Left ventricle myocardium inferior (tissue), 1 donor: ENCODE data around the gene DEUP1. TPM values are rescaled to one million over a fixed set of nuclear protein-coding genes. Genes with fewer than 3 reads are reported as not detected.

Experiments used
- DNase-seq: peaks from one replicate; pipeline ENCODE4 v3.0.0-alpha.2; 2020
- H3K27ac ChIP-seq: fragments of 200-600 bp; replicated peaks from 2 replicates; pipeline ENCODE4 v1.8.0; 2021
- H3K27me3 ChIP-seq: fragments of 200-600 bp; 2 replicates; pipeline ENCODE4 v1.8.0; 2021; ENCODE audit warnings: low read depth
- H3K36me3 ChIP-seq: fragments of 200-600 bp; 2 replicates; pipeline ENCODE4 v1.8.0; 2021
- H3K4me1 ChIP-seq: fragments of 200-600 bp; 2 replicates; pipeline ENCODE4 v1.8.0; 2021
- H3K4me3 ChIP-seq: fragments of 200-600 bp; 2 replicates; pipeline ENCODE4 v1.8.0; 2021; ENCODE audit warnings: mild to moderate bottlenecking, moderate library complexity
- H3K9me3 ChIP-seq: fragments of 200-600 bp; replicated peaks from 2 replicates; pipeline ENCODE4 v1.8.0; 2021
- intact Hi-C: fragments of 100-400 bp; cut with micrococcal nuclease; formaldehyde crosslinking; loops from one replicate; pipeline ENCODE4 v1.11.0; 2022
- total RNA-seq: library from RNA; stranded (reverse); fragmentation: NEBNext Ultra II Directional; extraction: Animal tissue kit (Norgen Biotek cat#: 25700); gene quantifications from one replicate; pipeline ENCODE4 v1.2.1, GENCODE V29; 2021
- TF ChIP-seq, protein P1 (sequence below): fragments of 200-600 bp; IDR thresholded peaks from 2 replicates; pipeline ENCODE4 v1.8.0; 2021; ENCODE audit warnings: antibody characterized with exemption, mild to moderate bottlenecking, borderline replicate concordance
- donor health status: DM: no; HTN: yes; CAD: no; lungs with severe emphysema.

Gene DEUP1
- total RNA-seq, 1 donor from 2014 or later = not detected

DNA sequence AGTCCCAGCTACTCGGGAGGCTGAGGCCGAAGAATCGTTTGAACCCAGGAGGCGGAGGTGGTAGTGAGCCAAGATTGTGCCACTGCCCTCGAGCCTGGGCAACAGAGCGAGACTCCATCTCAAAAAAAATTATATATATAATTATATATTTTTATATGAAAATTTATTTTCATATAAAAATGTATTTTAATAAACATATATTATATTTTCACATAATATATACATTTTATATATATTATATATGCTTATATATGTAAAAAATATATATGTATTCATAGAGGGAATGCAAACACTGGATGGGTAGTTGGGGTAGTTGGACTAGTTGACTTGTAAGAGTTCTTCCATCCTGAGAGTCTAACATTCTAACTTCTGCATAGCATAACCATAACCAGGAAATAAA, 20.3 kb downstream of the DEUP1 start:
- TF ChIP-seq, protein P1, sequence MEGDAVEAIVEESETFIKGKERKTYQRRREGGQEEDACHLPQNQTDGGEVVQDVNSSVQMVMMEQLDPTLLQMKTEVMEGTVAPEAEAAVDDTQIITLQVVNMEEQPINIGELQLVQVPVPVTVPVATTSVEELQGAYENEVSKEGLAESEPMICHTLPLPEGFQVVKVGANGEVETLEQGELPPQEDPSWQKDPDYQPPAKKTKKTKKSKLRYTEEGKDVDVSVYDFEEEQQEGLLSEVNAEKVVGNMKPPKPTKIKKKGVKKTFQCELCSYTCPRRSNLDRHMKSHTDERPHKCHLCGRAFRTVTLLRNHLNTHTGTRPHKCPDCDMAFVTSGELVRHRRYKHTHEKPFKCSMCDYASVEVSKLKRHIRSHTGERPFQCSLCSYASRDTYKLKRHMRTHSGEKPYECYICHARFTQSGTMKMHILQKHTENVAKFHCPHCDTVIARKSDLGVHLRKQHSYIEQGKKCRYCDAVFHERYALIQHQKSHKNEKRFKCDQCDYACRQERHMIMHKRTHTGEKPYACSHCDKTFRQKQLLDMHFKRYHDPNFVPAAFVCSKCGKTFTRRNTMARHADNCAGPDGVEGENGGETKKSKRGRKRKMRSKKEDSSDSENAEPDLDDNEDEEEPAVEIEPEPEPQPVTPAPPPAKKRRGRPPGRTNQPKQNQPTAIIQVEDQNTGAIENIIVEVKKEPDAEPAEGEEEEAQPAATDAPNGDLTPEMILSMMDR = no peak
- H3K27me3 ChIP-seq = no peaks in the 10 kb centered on the region
- no peaks in the 10 kb centered on the region for H3K4me1 ChIP-seq
- no peak for DNase-seq
- peaks cover 9% of the 10 kb centered on the region for H3K9me3 ChIP-seq
- H3K27ac ChIP-seq = no peak overlapping the region
- intact Hi-C loops = no loop called here
- no peaks in the 10 kb centered on the region for H3K36me3 ChIP-seq
- no peak overlapping the region for H3K4me3 ChIP-seq

DNA sequence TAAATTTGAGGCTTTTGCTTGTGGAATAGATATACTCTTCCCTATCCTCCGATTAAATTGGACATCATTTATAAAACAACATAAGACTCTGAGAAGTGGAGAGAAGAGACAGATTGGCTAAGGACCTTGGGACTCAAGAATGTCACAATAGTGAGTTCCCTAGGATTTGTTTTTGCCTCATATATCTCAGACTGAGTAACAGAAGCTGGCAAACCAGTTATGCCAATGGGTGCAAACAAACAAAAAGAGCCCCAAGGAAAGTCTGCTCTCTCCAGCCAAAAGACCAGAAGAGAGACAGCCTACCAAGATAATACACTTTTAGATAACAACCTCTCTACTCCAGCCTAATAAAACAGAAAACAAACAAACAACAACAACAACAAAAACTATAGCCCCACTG, 28.9 kb downstream of the DEUP1 start:
- no peak overlapping the region for H3K4me3 ChIP-seq
- H3K4me1 ChIP-seq = no peaks in the 10 kb centered on the region
- DNase-seq = no peak
- TF ChIP-seq, protein P1 = no peak
- H3K27me3 ChIP-seq = no peaks in the 10 kb centered on the region
- intact Hi-C loops = no loop called here
- peaks cover 24% of the 10 kb centered on the region for H3K9me3 ChIP-seq
- H3K36me3 ChIP-seq = no peaks in the 10 kb centered on the region
- no peak overlapping the region for H3K27ac ChIP-seq

DNA sequence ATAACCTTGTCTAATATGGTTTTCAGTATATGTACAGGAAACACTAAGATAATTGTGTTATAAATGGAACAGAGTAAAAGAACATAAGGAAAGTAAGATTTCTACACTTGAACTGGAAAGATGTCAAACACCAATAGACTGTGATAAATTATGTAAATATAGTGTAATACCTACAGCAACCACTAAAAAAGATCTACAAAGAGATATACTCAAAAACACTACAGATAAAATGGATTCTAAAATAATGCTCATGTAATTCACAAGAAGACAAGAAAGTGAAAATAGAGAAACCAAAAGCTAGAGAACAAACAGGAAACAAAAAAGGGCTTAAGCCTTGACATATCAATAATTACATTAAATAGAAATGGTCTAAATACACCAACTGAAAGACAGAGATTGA, 30.9 kb downstream of the DEUP1 start:
- no peak for DNase-seq
- no peaks in the 10 kb centered on the region for H3K27me3 ChIP-seq
- no peak overlapping the region for H3K4me3 ChIP-seq
- intact Hi-C loops = no loop called here
- TF ChIP-seq, protein P1 = no peak
- peaks cover 23% of the 10 kb centered on the region for H3K9me3 ChIP-seq
- no peaks in the 10 kb centered on the region for H3K36me3 ChIP-seq
- no peak overlapping the region for H3K27ac ChIP-seq
- H3K4me1 ChIP-seq = no peaks in the 10 kb centered on the region

DNA sequence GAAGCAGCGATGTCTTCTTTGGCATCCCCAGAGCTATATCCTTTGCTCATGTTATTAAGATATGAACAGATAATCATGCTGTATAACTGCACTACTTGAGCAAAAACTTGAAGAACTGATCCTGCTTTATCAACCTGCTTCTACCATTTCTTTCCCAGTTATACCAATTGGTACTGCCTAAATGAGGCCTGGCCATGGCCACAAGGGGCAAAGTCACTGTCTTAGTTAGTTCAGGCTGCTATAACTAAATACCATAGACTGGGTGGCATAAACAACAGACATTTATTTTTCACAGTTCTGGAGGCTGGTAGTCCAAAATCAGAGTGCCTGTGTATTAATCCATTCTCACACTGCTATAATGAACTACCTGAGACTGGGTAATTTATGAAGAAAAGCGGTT, 37.5 kb downstream of the DEUP1 start:
- intact Hi-C loops = no loop called here
- Histone ChIP-seq H3K36me3 (no peaks in the 10 kb centered on the region), H3K4me3 (no peak overlapping the region), H3K27ac (no peak overlapping the region), H3K9me3 (peaks cover 12% of the 10 kb centered on the region), H3K4me1 (no peaks in the 10 kb centered on the region), H3K27me3 (no peaks in the 10 kb centered on the region)
- DNase-seq = no peak
- TF ChIP-seq, protein P1 = no peak

DNA sequence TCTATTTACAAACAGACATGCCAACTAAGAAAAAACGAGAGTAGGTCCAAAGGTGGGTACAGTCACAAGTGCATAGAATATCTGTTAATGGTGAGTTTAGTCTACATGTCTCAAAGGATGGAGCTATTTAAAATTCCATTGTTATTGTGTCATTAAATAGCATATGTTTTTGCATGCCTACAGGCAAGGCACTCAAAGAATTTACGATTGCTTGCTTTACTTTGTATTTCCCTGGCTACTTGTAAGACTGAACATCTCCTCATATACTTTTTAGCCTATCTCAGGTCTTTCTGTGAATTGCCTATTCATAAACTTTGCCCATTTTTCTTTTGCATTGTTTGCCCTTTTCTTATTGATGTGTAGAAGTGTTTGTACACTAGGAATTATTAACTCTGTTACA, 39.7 kb downstream of the DEUP1 start:
- no peaks in the 10 kb centered on the region for H3K4me1 ChIP-seq

More for the DNA sequence above, 39.7 kb downstream of the DEUP1 start:
- intact Hi-C loops = no loop called here
- no peak for DNase-seq
- Histone ChIP-seq H3K9me3 (peaks cover 12% of the 10 kb centered on the region), H3K27me3 (no peaks in the 10 kb centered on the region), H3K36me3 (no peaks in the 10 kb centered on the region), H3K4me3 (no peak overlapping the region), H3K27ac (no peak overlapping the region)
- TF ChIP-seq, protein P1 = no peak
